DOHH2 (cell line): ENCODE data around the gene SH3D19.

Source experiments
- H3F3A ChIP-seq: fragments of 200-600 bp; sonication (generic), shearing (Covaris generic); 2 replicates; pipeline ENCODE4 v1.6.0; 2016; ENCODE audit warnings: antibody characterized with exemption, mild to moderate bottlenecking; ENCODE audit not compliant: control insufficient read depth, insufficient read depth
- H3K27ac ChIP-seq: fragments of 200-600 bp; sonication (generic); 2 replicates; pipeline ENCODE4 v1.5.1; 2014; ENCODE audit warnings: low read depth, mild to moderate bottlenecking, low read length, moderate library complexity
- H3K27me3 ChIP-seq: fragments of 200-600 bp; sonication (generic); 2 replicates; pipeline ENCODE4 v1.6.1; 2014; ENCODE audit warnings: mild to moderate bottlenecking, low read length, mixed read lengths; ENCODE audit not compliant: control insufficient read depth
- H3K36me3 ChIP-seq: fragments of 200-600 bp; sonication (generic); 2 replicates; pipeline ENCODE4 v1.6.1; 2014; ENCODE audit warnings: mild to moderate bottlenecking, low read length, moderate library complexity, mixed read lengths; ENCODE audit not compliant: control insufficient read depth
- H3K4me1 ChIP-seq: fragments of 200-600 bp; sonication (generic); 2 replicates; pipeline ENCODE4 v1.6.1; 2014; ENCODE audit warnings: mild to moderate bottlenecking, low read length, mixed read lengths; ENCODE audit not compliant: control insufficient read depth
- H3K4me2 ChIP-seq: fragments of 200-600 bp; sonication (generic); 2 replicates; pipeline ENCODE4 v1.6.0; 2014; ENCODE audit warnings: mild to moderate bottlenecking, low read length, moderate library complexity
- H3K4me3 ChIP-seq: fragments of 200-600 bp; sonication (generic); 2 replicates; pipeline ENCODE4 v1.5.1; 2014; ENCODE audit warnings: mild to moderate bottlenecking, low read length, mixed read lengths
- H3K79me2 ChIP-seq: fragments of 200-600 bp; sonication (generic); 2 replicates; pipeline ENCODE4 v1.6.1; 2014; ENCODE audit warnings: mild to moderate bottlenecking, low read length, mixed read lengths; ENCODE audit not compliant: control insufficient read depth
- H3K9me2 ChIP-seq: fragments of 200-600 bp; sonication (generic); replicated peaks from 2 replicates; pipeline ENCODE4 v1.6.1; 2014; ENCODE audit warnings: mild to moderate bottlenecking, low read length, mixed read lengths; ENCODE audit not compliant: control insufficient read depth
- H3K9me3 ChIP-seq: fragments of 200-600 bp; sonication (generic); 2 replicates; pipeline ENCODE4 v1.6.1; 2014; ENCODE audit warnings: antibody characterized with exemption, low read length, mixed read lengths; ENCODE audit not compliant: control insufficient read depth, insufficient read depth
- H4K20me1 ChIP-seq: fragments of 200-600 bp; sonication (generic); 2 replicates; pipeline ENCODE4 v1.6.0; 2014; ENCODE audit warnings: low read depth, mild to moderate bottlenecking, antibody characterized with exemption, low read length, moderate library complexity; ENCODE audit not compliant: control insufficient read depth, insufficient read depth
- EZH2phosphoT487 ChIP-seq: fragments of 200-600 bp; sonication (generic); IDR thresholded peaks from 2 replicates; pipeline ENCODE4 v1.6.1; 2017; ENCODE audit warnings: borderline replicate concordance, mild to moderate bottlenecking, antibody characterized with exemption, low read length, moderate library complexity, mixed read lengths
- TF ChIP-seq, protein P1 (sequence below): fragments of 200-600 bp; sonication (generic); IDR thresholded peaks from one replicate; pipeline ENCODE4 v1.5.1; 2014; ENCODE audit warnings: antibody characterized with exemption, mild to moderate bottlenecking, low read depth, low read length; ENCODE audit not compliant: poor library complexity, severe bottlenecking

SH3D19 gene

GRCh38 chr4:151129796-151130195, 195.6 kb downstream of the SH3D19 start:
- Histone ChIP-seq H3K79me2 (no peaks in the 10 kb centered on the region), H3K27me3 (no peaks in the 10 kb centered on the region), H3K36me3 (no peaks in the 10 kb centered on the region), H3K9me3 (no peaks in the 10 kb centered on the region), H3K4me3 (no peak overlapping the region), H3K9me2 (no peaks in the 10 kb centered on the region), H3F3A (no peaks in the 10 kb centered on the region), H4K20me1 (no peaks in the 10 kb centered on the region), H3K27ac (no peak overlapping the region), H3K4me1 (no peaks in the 10 kb centered on the region), H3K4me2 (no peak overlapping the region)
- no peak for TF ChIP-seq EZH2phosphoT487
- TF ChIP-seq, protein P1, sequence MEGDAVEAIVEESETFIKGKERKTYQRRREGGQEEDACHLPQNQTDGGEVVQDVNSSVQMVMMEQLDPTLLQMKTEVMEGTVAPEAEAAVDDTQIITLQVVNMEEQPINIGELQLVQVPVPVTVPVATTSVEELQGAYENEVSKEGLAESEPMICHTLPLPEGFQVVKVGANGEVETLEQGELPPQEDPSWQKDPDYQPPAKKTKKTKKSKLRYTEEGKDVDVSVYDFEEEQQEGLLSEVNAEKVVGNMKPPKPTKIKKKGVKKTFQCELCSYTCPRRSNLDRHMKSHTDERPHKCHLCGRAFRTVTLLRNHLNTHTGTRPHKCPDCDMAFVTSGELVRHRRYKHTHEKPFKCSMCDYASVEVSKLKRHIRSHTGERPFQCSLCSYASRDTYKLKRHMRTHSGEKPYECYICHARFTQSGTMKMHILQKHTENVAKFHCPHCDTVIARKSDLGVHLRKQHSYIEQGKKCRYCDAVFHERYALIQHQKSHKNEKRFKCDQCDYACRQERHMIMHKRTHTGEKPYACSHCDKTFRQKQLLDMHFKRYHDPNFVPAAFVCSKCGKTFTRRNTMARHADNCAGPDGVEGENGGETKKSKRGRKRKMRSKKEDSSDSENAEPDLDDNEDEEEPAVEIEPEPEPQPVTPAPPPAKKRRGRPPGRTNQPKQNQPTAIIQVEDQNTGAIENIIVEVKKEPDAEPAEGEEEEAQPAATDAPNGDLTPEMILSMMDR = no peak

DNA sequence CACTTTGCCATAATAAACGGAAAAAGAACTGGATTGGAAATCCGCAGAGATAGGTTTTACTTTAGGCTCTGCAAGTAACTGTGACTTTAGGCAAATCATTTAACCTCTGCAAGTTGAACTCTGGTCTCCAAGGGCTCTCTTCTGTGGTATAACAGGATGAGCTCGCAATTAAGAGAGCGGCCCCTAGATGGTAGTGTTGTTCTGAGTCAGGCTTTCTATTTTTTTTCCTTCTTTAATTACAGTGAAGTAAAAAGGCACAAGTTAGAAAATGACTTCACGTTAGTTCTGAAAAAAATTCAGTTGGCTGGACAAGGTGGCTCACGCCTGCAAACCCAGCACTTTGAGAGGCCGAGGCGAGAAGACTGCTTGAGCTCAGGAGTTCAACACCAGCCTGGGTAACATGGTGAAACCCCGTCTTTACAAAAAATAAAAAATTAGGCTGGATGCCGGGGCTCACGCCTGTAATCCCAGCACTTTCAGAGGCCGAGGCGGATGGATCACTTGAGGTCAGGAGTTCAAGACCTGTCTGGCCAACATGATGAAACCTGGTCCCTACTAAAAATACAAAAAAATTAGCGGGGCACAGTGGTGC, 207.9 kb downstream of the SH3D19 start:
- Histone ChIP-seq H4K20me1 (no peaks in the 10 kb centered on the region), H3K27ac (no peak overlapping the region; the same call in 1 of the 2 replicates), H3K4me2 (no peak overlapping the region), H3K27me3 (no peaks in the 10 kb centered on the region), H3K9me3 (no peaks in the 10 kb centered on the region), H3K4me1 (peaks cover 8% of the 10 kb centered on the region), H3F3A (peaks cover 14% of the 10 kb centered on the region), H3K9me2 (no peaks in the 10 kb centered on the region), H3K4me3 (no peak overlapping the region), H3K36me3 (peaks cover 9% of the 10 kb centered on the region; the same call in 1 of the 2 replicates), H3K79me2 (no peaks in the 10 kb centered on the region)
- TF ChIP-seq EZH2phosphoT487 = no peak
- TF ChIP-seq, protein P1 = peak; percentile 75

- Histone ChIP-seq H3K27me3 (no peaks in the 10 kb centered on the region), H3K9me3 (no peaks in the 10 kb centered on the region), H3K27ac (no peak overlapping the region), H4K20me1 (no peaks in the 10 kb centered on the region), H3K79me2 (no peaks in the 10 kb centered on the region), H3K36me3 (peaks cover 17% of the 10 kb centered on the region), H3K4me1 (peaks cover 8% of the 10 kb centered on the region), H3K4me2 (no peak overlapping the region), H3K4me3 (no peak overlapping the region), H3F3A (peaks cover 25% of the 10 kb centered on the region), H3K9me2 (no peaks in the 10 kb centered on the region)
- TF ChIP-seq EZH2phosphoT487 = no peak
- TF ChIP-seq, protein P1 = no peak
These were observed 210.4 kb downstream of the SH3D19 start for GRCh38 chr4:151114986-151115385.
